Nephron progenitor cell (in vitro differentiated cells): Measurements from ENCODE around the gene ATP2C2.

Experiments
- DNase-seq: peaks from one replicate; pipeline ENCODE4 v3.0.0; 2021
- H3K27ac Mint-ChIP-seq: 2 replicates; pipeline ENCODE4 v1.8.0; 2021; ENCODE audit warnings: mild to moderate bottlenecking, moderate library complexity, mixed read lengths
- H3K27me3 Mint-ChIP-seq: 2 replicates; pipeline ENCODE4 v1.8.0; 2021; ENCODE audit warnings: mild to moderate bottlenecking, low read depth, mixed read lengths; ENCODE audit not compliant: poor library complexity
- H3K36me3 Mint-ChIP-seq: 2 replicates; pipeline ENCODE4 v1.8.0; 2021; ENCODE audit warnings: low read depth, mixed read lengths
- H3K4me1 Mint-ChIP-seq: 2 replicates; pipeline ENCODE4 v1.8.0; 2021; ENCODE audit warnings: mixed read lengths
- H3K4me3 Mint-ChIP-seq: 2 replicates; pipeline ENCODE4 v1.8.0; 2021; ENCODE audit warnings: mild to moderate bottlenecking, moderate library complexity, mixed read lengths
- H3K9me3 Mint-ChIP-seq: 2 replicates; pipeline ENCODE4 v1.8.0; 2021; ENCODE audit warnings: mild to moderate bottlenecking, moderate library complexity, mixed read lengths
- TF ChIP-seq, protein P1 (sequence below): fragments of 200-600 bp; sonication (generic); IDR thresholded peaks from 2 replicates; pipeline ENCODE4 v1.5.0; 2021; ENCODE audit warnings: antibody characterized with exemption

Gene ATP2C2

DNA sequence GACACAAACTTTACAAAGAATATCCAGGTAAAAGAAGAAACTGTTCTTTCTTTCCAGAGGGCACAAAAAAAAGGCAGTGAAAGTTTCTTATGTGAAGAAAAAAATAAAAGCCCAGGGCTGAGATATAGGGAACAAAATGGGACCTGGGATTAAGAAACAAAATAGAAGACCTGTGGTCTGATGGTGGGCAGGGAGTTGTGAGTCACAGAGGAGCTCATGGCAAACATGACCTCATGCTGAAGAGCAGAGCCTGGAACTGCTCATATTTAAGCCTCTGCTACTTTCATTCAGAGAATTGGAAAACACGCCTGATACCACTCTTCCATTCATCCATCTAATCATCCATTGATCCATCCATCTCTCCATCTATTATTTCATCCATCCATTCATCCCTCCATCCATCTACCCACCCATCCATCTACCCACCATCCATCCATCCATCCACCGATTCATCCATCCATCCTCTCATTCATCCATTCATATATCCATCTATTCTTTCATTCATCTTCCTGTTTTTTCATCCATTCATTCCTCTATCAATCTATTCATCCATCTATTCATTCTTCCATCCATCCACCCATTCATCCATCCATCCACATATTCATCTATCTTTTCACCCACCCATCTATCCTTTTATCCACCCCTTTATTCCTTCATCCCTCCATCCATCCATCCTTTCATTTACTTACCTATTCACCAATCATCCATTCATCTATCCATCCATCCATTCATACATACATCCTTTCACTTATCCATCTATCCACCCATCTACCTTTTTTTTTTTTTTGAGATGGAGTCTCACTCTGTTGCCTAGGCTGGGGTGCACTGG is 43.7 kb upstream of the ATP2C2 start:
- H3K9me3 Mint-ChIP-seq = no peaks in the 10 kb centered on the region
- no peak for DNase-seq
- peaks cover 15% of the 10 kb centered on the region for H3K27me3 Mint-ChIP-seq
- no peaks in the 10 kb centered on the region for H3K36me3 Mint-ChIP-seq
- TF ChIP-seq, protein P1, sequence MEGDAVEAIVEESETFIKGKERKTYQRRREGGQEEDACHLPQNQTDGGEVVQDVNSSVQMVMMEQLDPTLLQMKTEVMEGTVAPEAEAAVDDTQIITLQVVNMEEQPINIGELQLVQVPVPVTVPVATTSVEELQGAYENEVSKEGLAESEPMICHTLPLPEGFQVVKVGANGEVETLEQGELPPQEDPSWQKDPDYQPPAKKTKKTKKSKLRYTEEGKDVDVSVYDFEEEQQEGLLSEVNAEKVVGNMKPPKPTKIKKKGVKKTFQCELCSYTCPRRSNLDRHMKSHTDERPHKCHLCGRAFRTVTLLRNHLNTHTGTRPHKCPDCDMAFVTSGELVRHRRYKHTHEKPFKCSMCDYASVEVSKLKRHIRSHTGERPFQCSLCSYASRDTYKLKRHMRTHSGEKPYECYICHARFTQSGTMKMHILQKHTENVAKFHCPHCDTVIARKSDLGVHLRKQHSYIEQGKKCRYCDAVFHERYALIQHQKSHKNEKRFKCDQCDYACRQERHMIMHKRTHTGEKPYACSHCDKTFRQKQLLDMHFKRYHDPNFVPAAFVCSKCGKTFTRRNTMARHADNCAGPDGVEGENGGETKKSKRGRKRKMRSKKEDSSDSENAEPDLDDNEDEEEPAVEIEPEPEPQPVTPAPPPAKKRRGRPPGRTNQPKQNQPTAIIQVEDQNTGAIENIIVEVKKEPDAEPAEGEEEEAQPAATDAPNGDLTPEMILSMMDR = no peak
- no peak overlapping the region for H3K4me3 Mint-ChIP-seq
- H3K27ac Mint-ChIP-seq = no peak overlapping the region
- H3K4me1 Mint-ChIP-seq = peaks cover 6% of the 10 kb centered on the region

DNA sequence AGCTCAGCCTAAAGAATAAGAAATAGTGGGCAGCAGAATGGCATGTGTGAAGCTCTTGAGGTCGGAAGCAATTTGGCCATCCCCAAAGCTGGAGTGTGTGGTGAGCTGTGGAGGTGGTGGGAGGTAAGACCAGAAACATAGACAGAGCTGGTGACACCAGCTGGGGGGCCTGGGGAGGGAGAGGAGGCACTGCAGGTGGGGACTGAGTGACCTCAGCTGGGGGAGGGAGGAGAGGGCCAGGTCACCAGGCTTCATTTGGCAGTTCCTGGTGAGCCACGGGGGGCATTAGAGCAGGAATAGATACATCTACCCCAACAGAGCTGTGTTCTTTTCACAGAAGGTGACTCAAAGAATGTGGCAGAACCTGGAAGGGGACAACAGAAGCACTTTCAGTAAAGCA is 41.8 kb upstream of the ATP2C2 start:
- no peak for DNase-seq
- H3K27ac Mint-ChIP-seq = no peak overlapping the region
- H3K4me3 Mint-ChIP-seq = no peak overlapping the region
- no peaks in the 10 kb centered on the region for H3K36me3 Mint-ChIP-seq
- H3K9me3 Mint-ChIP-seq = no peaks in the 10 kb centered on the region
- peaks cover 16% of the 10 kb centered on the region for H3K27me3 Mint-ChIP-seq
- TF ChIP-seq, protein P1 = no peak
- H3K4me1 Mint-ChIP-seq = peaks cover 12% of the 10 kb centered on the region

DNA sequence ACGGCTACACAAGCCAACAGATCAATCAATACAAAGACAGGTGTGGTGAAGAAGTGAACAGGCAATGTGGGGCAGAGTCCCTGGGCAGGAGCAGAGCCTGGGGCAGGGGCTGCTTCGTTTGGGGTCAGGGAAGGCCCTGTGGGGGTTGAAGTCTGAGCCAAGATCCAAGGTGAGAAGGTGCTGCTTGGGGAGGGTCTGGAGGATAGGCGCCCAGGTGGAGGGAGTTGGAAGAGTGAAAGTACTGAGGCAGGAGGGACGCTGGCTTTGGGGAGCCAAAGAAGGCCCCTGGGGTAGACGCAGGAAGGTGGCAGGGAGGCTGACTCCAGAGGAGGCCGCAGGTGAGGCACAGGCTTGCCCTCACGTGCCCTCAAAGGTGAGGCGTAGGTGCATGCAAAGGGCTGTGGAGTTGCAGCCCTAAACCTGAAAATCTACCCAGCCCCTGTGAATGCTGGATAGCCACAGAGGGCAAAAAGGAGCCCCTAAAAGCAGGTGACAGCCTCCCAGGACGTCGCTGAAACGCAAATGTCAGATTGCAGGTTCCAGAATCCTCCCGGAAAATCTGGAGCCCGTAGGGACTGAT is 40.3 kb upstream of the ATP2C2 start:
- DNase-seq = no peak
- peaks cover 22% of the 10 kb centered on the region for H3K27me3 Mint-ChIP-seq
- TF ChIP-seq, protein P1 = no peak
- no peaks in the 10 kb centered on the region for H3K36me3 Mint-ChIP-seq
- H3K4me3 Mint-ChIP-seq = no peak overlapping the region
- H3K27ac Mint-ChIP-seq = no peak overlapping the region
- H3K9me3 Mint-ChIP-seq = no peaks in the 10 kb centered on the region
- H3K4me1 Mint-ChIP-seq = peaks cover 12% of the 10 kb centered on the region

DNA sequence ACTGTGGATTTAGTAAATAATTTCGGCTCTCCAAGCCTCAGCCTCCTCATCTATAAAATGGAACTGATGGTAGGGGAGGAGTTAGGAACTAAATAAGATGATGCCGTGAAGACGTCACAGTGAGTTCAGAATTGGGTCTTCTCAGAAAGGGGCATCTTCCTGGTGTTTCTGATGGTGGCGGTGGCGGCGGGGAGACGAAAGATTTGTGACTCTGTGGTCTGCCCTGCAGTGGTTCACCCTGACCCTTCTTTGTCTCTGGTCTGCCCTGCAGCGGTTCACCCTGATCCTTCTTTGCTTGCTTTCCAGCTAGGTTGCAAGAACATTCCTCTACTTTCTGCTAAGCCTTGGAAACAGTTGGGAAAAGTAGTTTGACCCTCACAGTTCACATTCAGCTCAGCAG is 39.3 kb upstream of the ATP2C2 start:
- Mint-ChIP-seq H3K4me3 (no peak overlapping the region), H3K36me3 (no peaks in the 10 kb centered on the region), H3K27ac (peak overlapping the region; percentile 42), H3K4me1 (peaks cover 12% of the 10 kb centered on the region), H3K9me3 (no peaks in the 10 kb centered on the region), H3K27me3 (peaks cover 22% of the 10 kb centered on the region)
- no peak for DNase-seq
- TF ChIP-seq, protein P1 = no peak

GRCh38 chr16:84329843-84330684 is 38.3 kb upstream of the ATP2C2 start:
- Mint-ChIP-seq H3K4me1 (peaks cover 12% of the 10 kb centered on the region), H3K9me3 (peaks cover 4% of the 10 kb centered on the region), H3K27me3 (peaks cover 22% of the 10 kb centered on the region), H3K4me3 (no peak overlapping the region), H3K27ac (no peak overlapping the region), H3K36me3 (no peaks in the 10 kb centered on the region)
- TF ChIP-seq, protein P1 = no peak
- no peak for DNase-seq
